Dendritic cell treated with granulocyte-macrophage colony-stimulating factor and Interleukin-4, amounts not matched to agents 40 ng/mL and 50 ng/mL, for 4 days (primary cell): ENCODE results near the gene ABHD14A.

Experiments
- H3K27ac Mint-ChIP-seq: one replicate; pipeline ENCODE4 v1.8.0; 2022; ENCODE audit warnings: mild to moderate bottlenecking, mixed read lengths
- H3K27me3 Mint-ChIP-seq: one replicate; pipeline ENCODE4 v1.8.0; 2022; ENCODE audit warnings: mild to moderate bottlenecking, mixed read lengths
- H3K36me3 Mint-ChIP-seq: one replicate; pipeline ENCODE4 v1.8.0; 2022; ENCODE audit warnings: low read depth, mixed read lengths
- H3K4me1 Mint-ChIP-seq: one replicate; pipeline ENCODE4 v1.8.0; 2022; ENCODE audit warnings: low read depth, mixed read lengths
- H3K4me3 Mint-ChIP-seq: one replicate; pipeline ENCODE4 v1.8.0; 2022; ENCODE audit warnings: mild to moderate bottlenecking, moderate library complexity, mixed read lengths
- H3K9me3 Mint-ChIP-seq: one replicate; pipeline ENCODE4 v1.8.0; 2022; ENCODE audit warnings: mixed read lengths
- intact Hi-C: fragments of 100-400 bp; cut with micrococcal nuclease; formaldehyde crosslinking; loops from one replicate; pipeline ENCODE4 v1.15.0; 2022

The ABHD14A gene

GRCh38 chr3:51967384-51968169, 7.3 kb upstream of the ABHD14A start, which contains the start of gene PCBP4:
PCBP4 (minus strand) TSS chr3:51967454; CDS start chr3:51961240, 6,214 bp downstream.
- Mint-ChIP-seq H3K36me3 (peaks cover 12% of the 10 kb centered on the region), H3K9me3 (no peaks in the 10 kb centered on the region), H3K27me3 (peaks cover 62% of the 10 kb centered on the region), H3K4me1 (peaks cover 28% of the 10 kb centered on the region), H3K27ac (peak within 1 kb of the TSS; percentile 44), H3K4me3 (peak within 1 kb of the TSS; percentile 87)
- intact Hi-C loops: loop anchor here (2.0 kb wide), 1 partner anchor 13 kb away; the partner anchor contains the start of gene GPR62

DNA sequence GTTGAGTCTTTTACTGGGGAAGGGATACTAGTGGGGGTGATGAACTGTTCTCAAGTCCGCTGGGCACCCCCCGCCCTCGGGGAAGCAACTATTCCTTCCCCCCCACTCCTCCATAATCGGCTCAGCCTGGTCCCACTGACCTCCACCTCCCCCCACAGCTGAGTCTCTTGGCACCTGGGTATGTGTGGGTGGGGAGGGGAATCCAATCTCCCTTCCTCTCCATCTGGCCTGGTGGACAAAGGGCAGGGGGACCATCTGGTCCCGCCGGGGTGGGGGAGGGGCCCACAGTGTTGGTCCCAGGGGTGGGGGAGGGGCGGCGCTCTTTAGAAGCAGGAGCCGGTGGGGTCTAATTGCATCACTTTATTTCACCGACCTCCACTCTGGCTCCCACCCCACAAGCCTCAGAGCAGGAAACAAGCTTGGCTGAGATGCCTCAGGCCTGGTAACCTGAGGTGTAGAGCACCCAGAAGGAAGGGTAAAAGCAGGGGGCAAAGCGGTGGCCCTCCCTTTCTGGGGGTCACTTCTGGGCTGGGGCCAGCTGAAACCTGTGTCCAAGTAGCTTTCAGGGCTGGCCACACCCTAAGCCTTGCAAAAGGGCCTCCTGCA, 6.6 kb upstream of the ABHD14A start:
- peak overlapping the region; percentile 87 for H3K4me3 Mint-ChIP-seq
- intact Hi-C loops: loop anchor here (2.0 kb wide), 1 partner anchor 13 kb away; the partner anchor contains the start of gene GPR62

DNA sequence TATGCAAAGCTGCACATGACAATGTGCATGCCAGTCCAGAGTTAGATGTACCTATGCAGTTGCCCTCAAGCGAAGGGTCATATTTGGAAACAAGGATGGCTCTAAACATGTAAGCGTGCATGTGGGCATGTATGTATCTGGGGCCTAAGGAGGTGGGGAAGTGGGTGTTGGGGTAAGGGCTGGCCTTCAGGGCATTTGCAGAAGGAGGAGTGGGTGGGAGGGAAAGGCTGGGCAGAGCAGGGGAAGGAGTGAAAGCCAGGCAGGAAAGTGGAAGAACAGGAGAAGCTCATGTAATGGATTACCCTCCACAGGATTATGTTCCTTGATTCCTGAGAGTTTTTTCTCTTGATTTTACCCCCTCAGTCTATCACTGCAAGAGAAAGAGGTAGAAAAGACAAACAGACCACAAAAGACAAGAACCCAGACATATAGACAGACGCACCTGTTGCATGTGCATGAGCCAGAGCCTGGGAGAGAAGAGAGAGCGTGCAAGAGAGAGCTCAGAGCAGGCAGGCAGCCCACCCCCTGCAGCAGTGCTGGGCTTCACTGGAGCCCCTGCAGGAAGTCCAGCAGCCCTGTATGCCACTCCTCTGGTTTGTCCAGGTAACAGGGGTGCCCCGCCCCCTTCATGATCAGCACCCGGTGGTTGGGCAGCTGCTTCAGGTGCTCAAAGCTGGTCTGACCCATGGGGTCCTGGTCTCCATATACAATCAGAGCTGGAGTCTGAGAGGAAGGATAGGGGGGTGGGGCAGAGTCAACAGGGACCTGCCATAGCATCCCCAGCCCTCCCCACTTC, 5.8 kb upstream of the ABHD14A start:
- Mint-ChIP-seq H3K36me3 (peaks cover 19% of the 10 kb centered on the region), H3K9me3 (no peaks in the 10 kb centered on the region), H3K4me1 (peaks cover 35% of the 10 kb centered on the region), H3K27me3 (peaks cover 48% of the 10 kb centered on the region), H3K27ac (no peak overlapping the region), H3K4me3 (no peak overlapping the region)
- intact Hi-C loops: loop anchor here (2.0 kb wide), 1 partner anchor 14 kb away; the partner anchor contains the start of gene GPR62

More for the DNA sequence above, 6.6 kb upstream of the ABHD14A start:
- Mint-ChIP-seq H3K27me3 (peaks cover 55% of the 10 kb centered on the region), H3K27ac (peak overlapping the region; percentile 44), H3K36me3 (peaks cover 12% of the 10 kb centered on the region), H3K9me3 (no peaks in the 10 kb centered on the region), H3K4me1 (peaks cover 28% of the 10 kb centered on the region)

DNA sequence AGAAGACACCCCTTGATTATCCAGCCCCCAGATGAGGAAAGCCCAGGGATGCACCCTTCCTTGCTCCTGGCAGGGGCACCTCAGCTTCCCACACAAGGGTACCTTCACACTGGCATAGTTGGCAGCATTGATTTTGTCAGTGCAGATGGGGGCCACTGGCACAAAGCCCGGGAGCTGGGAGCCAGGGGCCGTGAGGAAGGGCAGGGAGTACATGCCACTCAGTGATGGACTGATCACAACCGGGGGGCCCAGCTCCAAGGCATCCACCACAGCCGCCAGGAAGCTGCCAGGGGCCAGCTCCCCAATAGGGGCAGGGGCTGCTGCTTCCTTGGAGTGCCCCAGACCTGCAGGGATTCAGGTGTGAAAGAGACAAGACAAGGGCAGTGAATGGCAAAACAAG, 5.0 kb upstream of the ABHD14A start:
- Mint-ChIP-seq H3K4me3 (no peak overlapping the region), H3K27ac (no peak overlapping the region), H3K27me3 (peaks cover 41% of the 10 kb centered on the region), H3K4me1 (peaks cover 43% of the 10 kb centered on the region), H3K36me3 (peaks cover 19% of the 10 kb centered on the region), H3K9me3 (no peaks in the 10 kb centered on the region)
- intact Hi-C loops: loop anchor here (2.0 kb wide), 1 partner anchor 15 kb away; the partner anchor contains the start of gene GPR62

- peaks cover 27% of the 10 kb centered on the region for H3K36me3 Mint-ChIP-seq
- no peak overlapping the region for H3K27ac Mint-ChIP-seq
- H3K4me1 Mint-ChIP-seq: peaks cover 52% of the 10 kb centered on the region
- no peaks in the 10 kb centered on the region for H3K9me3 Mint-ChIP-seq
- intact Hi-C loops: no loop called here
- peaks cover 31% of the 10 kb centered on the region for H3K27me3 Mint-ChIP-seq
- H3K4me3 Mint-ChIP-seq: no peak overlapping the region
These were observed 4.1 kb upstream of the ABHD14A start for GRCh38 chr3:51970606-51971300.

DNA sequence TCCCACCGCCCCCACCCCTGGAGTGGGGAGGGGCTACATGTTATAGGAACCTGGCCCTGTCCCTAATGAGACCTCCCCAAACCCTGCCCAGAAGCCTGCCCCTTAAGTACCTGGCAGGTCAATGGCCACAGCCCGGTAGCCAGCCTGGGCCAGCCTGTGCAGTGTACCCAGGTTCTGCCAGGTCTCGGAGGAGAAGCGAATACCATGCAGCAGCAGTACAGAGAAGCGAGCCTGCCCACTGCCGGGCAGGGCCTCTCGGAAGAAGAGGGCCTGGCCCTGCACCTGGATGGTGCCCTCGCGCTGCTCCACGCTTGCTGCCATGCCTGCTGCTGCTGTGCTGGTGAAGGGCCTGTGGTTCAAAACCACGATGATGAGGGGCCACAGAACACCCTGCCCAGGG, 3.5 kb upstream of the ABHD14A start:
- H3K27me3 Mint-ChIP-seq: peaks cover 26% of the 10 kb centered on the region
- no peak overlapping the region for H3K4me3 Mint-ChIP-seq
- no peak overlapping the region for H3K27ac Mint-ChIP-seq
- peaks cover 57% of the 10 kb centered on the region for H3K4me1 Mint-ChIP-seq
- intact Hi-C loops: no loop called here
- no peaks in the 10 kb centered on the region for H3K9me3 Mint-ChIP-seq
- peaks cover 27% of the 10 kb centered on the region for H3K36me3 Mint-ChIP-seq

DNA sequence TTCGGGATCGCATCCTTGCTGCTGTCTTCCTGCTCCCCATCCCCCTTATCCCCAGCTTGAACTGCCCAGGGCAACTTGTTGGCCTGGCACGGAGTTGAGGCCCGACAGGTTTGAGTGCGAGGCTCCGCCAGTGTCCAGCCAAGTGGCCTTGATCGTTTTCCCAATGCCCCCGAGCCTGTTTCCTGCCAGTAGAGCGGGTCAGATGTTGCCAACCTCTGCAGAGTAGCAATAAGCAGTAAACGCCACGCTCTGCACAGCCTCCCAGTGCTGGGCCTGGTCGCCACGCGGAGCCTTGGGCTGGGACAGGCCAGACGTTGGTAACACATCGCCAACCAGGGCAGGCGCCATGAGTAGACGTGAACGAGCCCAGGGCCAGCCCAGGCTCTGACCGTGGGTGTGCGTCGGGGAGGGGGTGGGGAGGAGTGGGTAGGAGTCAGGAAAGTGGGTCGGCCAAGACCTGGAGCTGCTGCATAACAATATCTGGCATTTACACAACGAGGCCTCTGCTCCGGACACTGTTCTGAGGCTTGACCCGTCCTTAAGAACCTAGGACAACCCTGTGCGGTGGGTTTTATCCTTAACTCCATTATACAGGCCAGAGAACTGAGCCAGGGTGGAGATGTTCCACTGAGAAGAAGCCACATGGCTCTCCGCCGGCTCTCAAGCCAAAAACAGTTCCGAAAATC, 444 bp upstream of the ABHD14A start:
- peaks cover 21% of the 10 kb centered on the region for H3K36me3 Mint-ChIP-seq
- no peaks in the 10 kb centered on the region for H3K9me3 Mint-ChIP-seq
- peak overlapping the region; percentile 96 for H3K27ac Mint-ChIP-seq
- H3K4me1 Mint-ChIP-seq: peaks cover 45% of the 10 kb centered on the region
- H3K4me3 Mint-ChIP-seq: peak overlapping the region; percentile 92
- intact Hi-C loops: loop anchor here (1.0 kb wide), 1 partner anchor 32 kb away; the partner anchor contains the start of gene PARP3
- H3K27me3 Mint-ChIP-seq: peaks cover 3% of the 10 kb centered on the region

GRCh38 chr3:51975852-51976549, 1.1 kb downstream of the ABHD14A start:
- Mint-ChIP-seq H3K4me1 (peaks cover 51% of the 10 kb centered on the region), H3K4me3 (peak overlapping the region; percentile 92), H3K9me3 (no peaks in the 10 kb centered on the region), H3K36me3 (peaks cover 23% of the 10 kb centered on the region), H3K27me3 (no peaks in the 10 kb centered on the region), H3K27ac (peak overlapping the region; percentile 96)
- intact Hi-C loops: no loop called here

GRCh38 chr3:51977446-51978142, 2.7 kb downstream of the ABHD14A start:
- H3K36me3 Mint-ChIP-seq: peaks cover 30% of the 10 kb centered on the region
- H3K27me3 Mint-ChIP-seq: no peaks in the 10 kb centered on the region
- no peak overlapping the region for H3K27ac Mint-ChIP-seq
- intact Hi-C loops: no loop called here
- H3K4me3 Mint-ChIP-seq: no peak overlapping the region
- H3K4me1 Mint-ChIP-seq: peaks cover 58% of the 10 kb centered on the region
- no peaks in the 10 kb centered on the region for H3K9me3 Mint-ChIP-seq

DNA sequence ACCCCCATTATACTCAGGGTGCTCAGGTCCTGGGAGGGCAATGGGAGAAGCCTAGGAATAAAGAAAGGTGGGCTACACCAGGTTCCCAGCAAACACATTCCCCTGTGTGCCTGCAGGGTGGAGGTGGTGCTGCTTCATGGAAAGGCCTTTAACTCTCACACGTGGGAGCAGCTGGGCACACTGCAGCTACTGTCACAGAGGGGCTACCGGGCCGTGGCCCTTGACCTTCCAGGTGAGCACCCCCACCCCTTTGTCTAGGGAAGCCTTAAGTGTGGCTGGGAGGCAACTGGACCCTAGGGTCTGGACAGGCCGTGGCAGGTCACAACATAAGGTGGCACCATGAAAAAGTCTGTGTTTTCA, 3.3 kb downstream of the ABHD14A start:
- Mint-ChIP-seq H3K27me3 (no peaks in the 10 kb centered on the region), H3K9me3 (no peaks in the 10 kb centered on the region), H3K36me3 (peaks cover 35% of the 10 kb centered on the region), H3K4me3 (no peak overlapping the region), H3K27ac (no peak overlapping the region), H3K4me1 (peaks cover 62% of the 10 kb centered on the region)
- intact Hi-C loops: no loop called here

- H3K27me3 Mint-ChIP-seq: no peaks in the 10 kb centered on the region
- peaks cover 25% of the 10 kb centered on the region for H3K36me3 Mint-ChIP-seq
- peaks cover 61% of the 10 kb centered on the region for H3K4me1 Mint-ChIP-seq
- H3K27ac Mint-ChIP-seq: peak overlapping the region; percentile 4
- no peaks in the 10 kb centered on the region for H3K9me3 Mint-ChIP-seq
- no peak overlapping the region for H3K4me3 Mint-ChIP-seq
- intact Hi-C loops: no loop called here
These were observed 5.4 kb downstream of the ABHD14A start for GRCh38 chr3:51980253-51980652.

DNA sequence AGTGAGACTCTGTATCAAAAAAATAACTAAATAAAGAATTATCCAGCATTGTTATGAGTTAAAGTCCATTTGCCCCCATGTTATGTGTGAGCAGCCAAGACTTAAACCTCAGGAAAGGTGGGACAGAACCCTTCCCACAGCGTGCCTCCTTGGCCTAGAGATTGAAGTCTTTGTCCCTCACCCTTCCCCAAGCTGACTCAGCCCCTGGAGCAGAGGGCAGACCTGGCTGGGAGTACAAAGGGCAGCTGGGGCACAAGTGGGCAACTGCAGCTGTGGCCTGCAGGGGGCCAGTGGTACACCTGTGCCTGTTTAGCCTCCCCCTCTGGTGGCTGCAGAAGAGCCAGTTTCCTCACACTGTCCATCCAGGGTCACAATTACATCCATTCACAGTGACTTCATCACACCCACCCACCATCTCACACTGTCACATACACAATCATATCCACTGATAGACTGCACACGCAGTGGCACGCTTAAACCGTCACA, 7.5 kb downstream of the ABHD14A start:
- peak overlapping the region; percentile 89 for H3K4me3 Mint-ChIP-seq
- H3K27ac Mint-ChIP-seq: peak overlapping the region; percentile 90
- intact Hi-C loops: no loop called here
- peaks cover 49% of the 10 kb centered on the region for H3K4me1 Mint-ChIP-seq
- H3K9me3 Mint-ChIP-seq: no peaks in the 10 kb centered on the region
- peaks cover 20% of the 10 kb centered on the region for H3K36me3 Mint-ChIP-seq
- H3K27me3 Mint-ChIP-seq: no peaks in the 10 kb centered on the region
